Fibroblast of lung (primary cell): ENCODE measurements around the gene SPPL2A. TPM values are rescaled to one million over a fixed set of nuclear protein-coding genes. Genes with fewer than 3 reads are reported as not detected.
A peak's percentile ranks its signal among the peaks of the same experiment; 100 is the strongest.

Experiments used
- DNase-seq, 2 donors: peaks; one replicate each; pipeline versions ENCODE4 v3.0.0 to v3.0.0-alpha.2; 2010; ENCODE audit warnings: low read depth in 2 of 2
- H2AFZ ChIP-seq: 2 replicates; pipeline ENCODE4 v1.5.1; 2012; ENCODE audit warnings: low read length, control low read depth, inconsistent platforms
- H3K27ac ChIP-seq: 2 replicates; pipeline ENCODE4 v1.5.1; 2011; ENCODE audit warnings: low read length, control low read depth; ENCODE audit not compliant: insufficient read depth
- H3K27me3 ChIP-seq: 2 replicates; pipeline ENCODE4 v1.5.1; 2011; ENCODE audit warnings: mild to moderate bottlenecking, low read length; ENCODE audit not compliant: control insufficient read depth, insufficient read depth
- H3K36me3 ChIP-seq: 2 replicates; pipeline ENCODE4 v1.5.1; 2011; ENCODE audit warnings: low read length; ENCODE audit not compliant: control insufficient read depth, insufficient read depth
- H3K4me1 ChIP-seq: 2 replicates; pipeline ENCODE4 v1.5.1; 2011; ENCODE audit warnings: low read length; ENCODE audit not compliant: control insufficient read depth, insufficient read depth; ENCODE audit errors: extremely low read depth
- H3K4me2 ChIP-seq: 2 replicates; pipeline ENCODE4 v1.5.1; 2011; ENCODE audit warnings: low read length, control low read depth; ENCODE audit not compliant: insufficient read depth; ENCODE audit errors: extremely low read depth
- H3K4me3 ChIP-seq, 4 experiments: fragments of 200-600 bp in 1 of 4; sonication (generic) in 1 of 4; replicated peaks in 1 of 4; 2 replicates each; pipeline ENCODE4 v1.5.1; 2011 to 2016; ENCODE audit warnings: low read length in 4 of 4, low read depth in 3 of 4, mild to moderate bottlenecking in 3 of 4, control low read depth in 2 of 4, inconsistent platforms in 1 of 4, mixed read lengths in 1 of 4; ENCODE audit not compliant: insufficient read depth in 1 of 4; ENCODE audit errors: control extremely low read depth in 1 of 4
- H3K79me2 ChIP-seq: 2 replicates; pipeline ENCODE4 v1.5.1; 2012; ENCODE audit warnings: mild to moderate bottlenecking, low read length, inconsistent platforms; ENCODE audit not compliant: control insufficient read depth, insufficient read depth
- H3K9ac ChIP-seq: 2 replicates; pipeline ENCODE4 v1.5.1; 2011; ENCODE audit warnings: mild to moderate bottlenecking, low read length, control low read depth; ENCODE audit not compliant: insufficient read depth
- H3K9me3 ChIP-seq: 2 replicates; pipeline ENCODE4 v1.5.1; 2012; ENCODE audit warnings: low read depth, low read length; ENCODE audit not compliant: control insufficient read depth, insufficient read depth
- H4K20me1 ChIP-seq: 2 replicates; pipeline ENCODE4 v1.5.1; 2011; ENCODE audit warnings: low read length; ENCODE audit not compliant: control insufficient read depth, insufficient read depth; ENCODE audit errors: extremely low read depth
- CTCF ChIP-seq, 2 donors: IDR thresholded peaks in 1 of 2; conservative IDR thresholded peaks in 1 of 2; 1 replicate in 1 of 2; 2 replicates in 1 of 2; pipeline ENCODE4 v1.5.1; 2011 to 2012; ENCODE audit warnings: low read length in 2 of 2, control low read depth in 1 of 2, inconsistent platforms in 1 of 2, low read depth in 1 of 2, mild to moderate bottlenecking in 1 of 2
- EZH2 ChIP-seq: IDR thresholded peaks from 2 replicates; pipeline ENCODE4 v1.5.1; 2012; ENCODE audit warnings: low read length, control low read depth, mild to moderate bottlenecking; ENCODE audit errors: missing control alignments
- polyA minus RNA-seq: library from RNA; depleted of rRNA, polyadenylated mRNA; stranded (reverse); fragments of >200 nt; gene quantifications from 2 replicates; pipeline ENCODE4 v1.2.3, GENCODE V29; 2011; ENCODE audit warnings: low replicate concordance
- polyA plus RNA-seq, 2 donors: library from polyadenylated mRNA; depleted of rRNA in 1 of 2; stranded (reverse) in 1 of 2; unstranded in 1 of 2; fragments of >200 nt; gene quantifications; 2 replicates each; pipeline ENCODE4 v1.2.1, GENCODE V29; 2011 to 2012; ENCODE audit warnings: missing spikeins in 1 of 2
- total RNA-seq: library from RNA; depleted of rRNA; stranded (reverse); fragments of >200 nt; gene quantifications from 2 replicates; pipeline ENCODE4 v1.2.1, GENCODE V29; 2014

SPPL2A gene
- total RNA-seq = 48.5 and 97.6 TPM in 2 replicates
- 76.7 and 120 TPM in 2 replicates for polyA plus RNA-seq
- polyA plus RNA-seq (2012) = 60.1 and 78.6 TPM in 2 replicates
- polyA minus RNA-seq = 16.9 and 39.2 TPM in 2 replicates

GRCh38 chr15:50765195-50765967, at the start of gene SPPL2A:
TSS of gene SPPL2A (minus strand) at chr15:50765706. CDS start at chr15:50765533, 173 bp downstream.
- peaks cover 4% of the 10 kb centered on the region for H3K4me1 ChIP-seq
- H2AFZ ChIP-seq = peak within 1 kb of the TSS; percentile 84
- H3K4me3 ChIP-seq = peak within 1 kb of the TSS; percentile 71 to 96 (median 84)
- peak within 1 kb of the TSS; percentile 86 for H3K9ac ChIP-seq
- H3K79me2 ChIP-seq = peaks cover 31% of the 10 kb centered on the region
- no peaks in the 10 kb centered on the region for H4K20me1 ChIP-seq
- H3K4me2 ChIP-seq = peak within 1 kb of the TSS; percentile 96
- DNase-seq = peak; percentile 90 to 91
- H3K9me3 ChIP-seq = no peaks in the 10 kb centered on the region
- no peaks in the 10 kb centered on the region for H3K27me3 ChIP-seq
- H3K36me3 ChIP-seq = no peaks in the 10 kb centered on the region
- peak within 1 kb of the TSS; percentile 87 for H3K27ac ChIP-seq
- TF ChIP-seq CTCF (conservative IDR thresholded peaks at IDR 0.05 in 1 of 2, IDR thresholded peaks at IDR 0.05 in 1 of 2; ENCODE audit: low read depth in 1 of 2, low read length in 2 of 2) = no peak

- H2AFZ ChIP-seq = no peak overlapping the region
- H4K20me1 ChIP-seq = no peaks in the 10 kb centered on the region
- H3K9me3 ChIP-seq = no peaks in the 10 kb centered on the region
- H3K4me2 ChIP-seq = no peak overlapping the region
- H3K4me3 ChIP-seq = no peak overlapping the region
- H3K27ac ChIP-seq = no peak overlapping the region
- no peak for DNase-seq
- no peaks in the 10 kb centered on the region for H3K79me2 ChIP-seq
- no peak overlapping the region for H3K9ac ChIP-seq
- no peak for TF ChIP-seq EZH2
- TF ChIP-seq CTCF (conservative IDR thresholded peaks at IDR 0.05 in 1 of 2, IDR thresholded peaks at IDR 0.05 in 1 of 2; ENCODE audit: low read depth in 1 of 2, low read length in 2 of 2) = no peak
- H3K27me3 ChIP-seq = no peaks in the 10 kb centered on the region
- no peaks in the 10 kb centered on the region for H3K4me1 ChIP-seq
- no peaks in the 10 kb centered on the region for H3K36me3 ChIP-seq
These were observed 49.1 kb upstream of the SPPL2A start for GRCh38 chr15:50814634-50815033.

GRCh38 chr15:50813865-50814264, 48.4 kb upstream of the SPPL2A start:
- no peak overlapping the region for H3K27ac ChIP-seq
- no peaks in the 10 kb centered on the region for H3K79me2 ChIP-seq
- no peak overlapping the region for H3K4me2 ChIP-seq
- H3K4me3 ChIP-seq = no peak overlapping the region
- H3K27me3 ChIP-seq = no peaks in the 10 kb centered on the region
- no peak overlapping the region for H3K9ac ChIP-seq
- no peak for TF ChIP-seq CTCF (conservative IDR thresholded peaks at IDR 0.05 in 1 of 2, IDR thresholded peaks at IDR 0.05 in 1 of 2; ENCODE audit: low read depth in 1 of 2, low read length in 2 of 2)
- no peak for TF ChIP-seq EZH2
- H4K20me1 ChIP-seq = no peaks in the 10 kb centered on the region
- DNase-seq = no peak
- no peaks in the 10 kb centered on the region for H3K4me1 ChIP-seq
- no peaks in the 10 kb centered on the region for H3K36me3 ChIP-seq
- H3K9me3 ChIP-seq = no peaks in the 10 kb centered on the region
- no peak overlapping the region for H2AFZ ChIP-seq
